Measurements from ENCODE around the gene UST. TPM values are rescaled to one million over a fixed set of nuclear protein-coding genes. Genes with fewer than 3 reads are reported as not detected.

Gene UST
- total and polyA plus RNA-seq, 4 donors = 0.24 to 2.7 (median 0.87) TPM

DNA sequence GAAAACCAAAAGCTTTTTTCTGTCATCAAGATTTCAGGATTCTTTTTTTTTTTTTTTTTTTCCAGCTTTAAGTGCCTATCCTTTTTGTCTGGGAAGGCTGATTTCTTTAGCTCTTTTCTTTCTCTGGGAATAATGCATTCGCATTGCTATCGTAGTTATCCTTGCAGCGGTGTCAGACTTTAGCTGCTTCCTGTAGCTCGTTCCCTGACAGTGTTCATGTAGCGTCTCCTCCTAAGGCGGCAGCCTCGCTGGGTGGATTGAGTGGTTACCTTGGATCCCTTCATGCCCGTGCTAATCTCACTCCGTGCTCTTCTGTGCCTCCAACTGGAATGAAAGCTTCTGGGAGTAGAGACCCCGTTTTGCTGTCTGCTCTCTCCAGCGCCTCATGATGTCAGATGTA is 43.1 kb downstream of the UST start:
- TF ChIP-seq EGR1 (IDR thresholded peaks at IDR 0.05; ENCODE audit: low read depth in 2 of 2) (no peak), RXRA (IDR thresholded peaks at IDR 0.05) (no peak), FOXA2 (IDR thresholded peaks at IDR 0.05) (no peak), RAD21 (IDR thresholded peaks at IDR 0.05) (no peak), TAF1 (conservative IDR thresholded peaks at IDR 0.05) (no peak), REST (IDR thresholded peaks at IDR 0.05) (no peak), JUND (IDR thresholded peaks at IDR 0.05) (no peak), CTCF (IDR thresholded peaks at IDR 0.05; ENCODE audit: low read depth, low read length, missing input control) (no peak), GABPA (IDR thresholded peaks at IDR 0.05 in 1 of 2, conservative IDR thresholded peaks at IDR 0.05 in 1 of 2) (no peak), FOXA1 (IDR thresholded peaks at IDR 0.05) (no peak), ATF3 (IDR thresholded peaks at IDR 0.05) (no peak), HNF4A (conservative IDR thresholded peaks at IDR 0.05) (no peak), NR2F2 (IDR thresholded peaks at IDR 0.05) (no peak), HNF4G (IDR thresholded peaks at IDR 0.05) (no peak), YY1 (IDR thresholded peaks at IDR 0.05) (no peak), SP1 (IDR thresholded peaks at IDR 0.05) (no peak)
- TF ChIP-seq, protein P1, sequence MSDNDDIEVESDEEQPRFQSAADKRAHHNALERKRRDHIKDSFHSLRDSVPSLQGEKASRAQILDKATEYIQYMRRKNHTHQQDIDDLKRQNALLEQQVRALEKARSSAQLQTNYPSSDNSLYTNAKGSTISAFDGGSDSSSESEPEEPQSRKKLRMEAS (IDR thresholded peaks at IDR 0.05) = no peak
- TF ChIP-seq, protein P2, sequence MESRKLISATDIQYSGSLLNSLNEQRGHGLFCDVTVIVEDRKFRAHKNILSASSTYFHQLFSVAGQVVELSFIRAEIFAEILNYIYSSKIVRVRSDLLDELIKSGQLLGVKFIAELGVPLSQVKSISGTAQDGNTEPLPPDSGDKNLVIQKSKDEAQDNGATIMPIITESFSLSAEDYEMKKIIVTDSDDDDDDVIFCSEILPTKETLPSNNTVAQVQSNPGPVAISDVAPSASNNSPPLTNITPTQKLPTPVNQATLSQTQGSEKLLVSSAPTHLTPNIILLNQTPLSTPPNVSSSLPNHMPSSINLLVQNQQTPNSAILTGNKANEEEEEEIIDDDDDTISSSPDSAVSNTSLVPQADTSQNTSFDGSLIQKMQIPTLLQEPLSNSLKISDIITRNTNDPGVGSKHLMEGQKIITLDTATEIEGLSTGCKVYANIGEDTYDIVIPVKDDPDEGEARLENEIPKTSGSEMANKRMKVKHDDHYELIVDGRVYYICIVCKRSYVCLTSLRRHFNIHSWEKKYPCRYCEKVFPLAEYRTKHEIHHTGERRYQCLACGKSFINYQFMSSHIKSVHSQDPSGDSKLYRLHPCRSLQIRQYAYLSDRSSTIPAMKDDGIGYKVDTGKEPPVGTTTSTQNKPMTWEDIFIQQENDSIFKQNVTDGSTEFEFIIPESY (IDR thresholded peaks at IDR 0.05) = no peak
- Histone ChIP-seq H3K36me3 (ENCODE audit: control insufficient read depth in 4 of 4, insufficient read depth in 3 of 4, low read depth in 1 of 4, low read length in 3 of 4) (no peaks in the 10 kb centered on the region), H3K27me3 (ENCODE audit: control insufficient read depth in 4 of 4, insufficient read depth in 4 of 4, low read length in 3 of 4) (peaks cover 0 to 3% (median 0%) of the 10 kb centered on the region in 4 donors), H3K4me1 (ENCODE audit: control insufficient read depth in 4 of 4, insufficient read depth in 4 of 4, low read length in 3 of 4) (no peaks in the 10 kb centered on the region), H3K9ac (ENCODE audit: low read depth in 1 of 2, low read length in 2 of 2) (no peak overlapping the region), H3K9me3 (ENCODE audit: control insufficient read depth in 4 of 4, low read length in 3 of 4) (peaks cover 0 to 8% (median 2%) of the 10 kb centered on the region in 4 donors), H3K4me3 (ENCODE audit: low read depth in 1 of 3, low read length in 3 of 3) (no peak overlapping the region), H3K27ac (ENCODE audit: low read depth in 1 of 2, low read length in 2 of 2) (no peak overlapping the region)
- WGBS = 85% methylated on average over 11 of the region's 11 CpGs
- no peak for DNase-seq (ENCODE audit: low spot score)
